ENCODE results near the gene IQCF2. TPM values are rescaled to one million over a fixed set of nuclear protein-coding genes. Genes with fewer than 3 reads are reported as not detected.

IQCF2 gene
- total and polyA plus RNA-seq, 2 of the 13 experiments (the other 11 are each of a cell fraction or from before 2014, with no cell fraction given), result not detected

GRCh38 chr3:51879937-51880336 is 18.5 kb downstream of the IQCF2 start (continued):
- no peak for TF ChIP-seq ZNF543 (CRISPR knock-in tag; IDR thresholded peaks at IDR 0.05)

DNA sequence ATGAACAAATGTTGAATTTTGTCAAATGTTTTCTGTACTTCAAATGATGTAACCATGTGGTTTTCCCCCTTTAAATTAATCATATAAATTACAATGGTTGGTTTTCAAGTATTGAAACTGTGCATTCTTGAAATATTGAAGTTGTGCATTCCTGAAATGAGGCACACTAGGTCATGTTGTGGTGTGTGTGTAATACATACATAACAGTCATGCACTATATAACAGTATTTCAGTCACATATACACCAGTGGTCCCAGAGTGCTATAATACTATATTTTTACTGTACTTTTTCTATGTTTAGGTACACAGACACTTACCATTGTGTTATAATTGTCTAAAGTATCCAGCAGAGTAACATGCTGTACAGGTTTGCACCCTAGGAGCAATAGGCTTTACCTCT is 25.0 kb downstream of the IQCF2 start:
- no peaks in the 10 kb centered on the region for H3K9me3 ChIP-seq (ENCODE audit: low read length)
- H3K36me3 ChIP-seq (replicated peaks in 1 of 2; ENCODE audit: control insufficient read depth in 1 of 2, insufficient read depth in 2 of 2, low read length in 2 of 2), result no peaks in the 10 kb centered on the region
- H3K27me3 ChIP-seq (ENCODE audit: control insufficient read depth in 1 of 2, insufficient read depth in 2 of 2, low read length in 2 of 2), result peaks cover 0 to 8% of the 10 kb centered on the region in 2 experiments; a peak in 2 of 5 replicates
- no peaks in the 10 kb centered on the region for H3K4me1 ChIP-seq (ENCODE audit: insufficient read depth, low read length)
- no peak overlapping the region for H3K27ac ChIP-seq (ENCODE audit: extremely low read length, insufficient read depth, low read length)
- in situ Hi-C loops (cut with HindIII; ENCODE audit: extremely low pct_ligation_motif_present, low pct_unique_long_range_greater_than_20kb), result no loop called here
- H3K4me2 ChIP-seq (ENCODE audit: low read depth, low read length), result no peak overlapping the region
- CTCF ChIA-PET (ENCODE audit: low intra/inter-chr PET ratio, low total read pairs), result no interaction called here
- FAIRE-seq (no peak), DNase-seq (ENCODE audit: low spot score) (no peak), ATAC-seq (no peak)
- no peak overlapping the region for H2AFZ ChIP-seq (ENCODE audit: low read length)
- H4K20me1 ChIP-seq (ENCODE audit: insufficient read depth, low read length), result no peaks in the 10 kb centered on the region
- H3K9ac ChIP-seq (ENCODE audit: insufficient read depth, low read depth, low read length), result no peak overlapping the region
- no peaks in the 10 kb centered on the region for H3K79me2 ChIP-seq (ENCODE audit: insufficient read depth, low read length)
- no peak overlapping the region for H3K4me3 ChIP-seq (replicated peaks in 1 of 3; ENCODE audit: insufficient read depth in 1 of 3, low read depth in 2 of 3, low read length in 3 of 3)
- BruUV-seq (replicated peaks), result no TSS peak
- intact Hi-C loops (cut with micrococcal nuclease; ENCODE audit: unreplicated experiment), result no loop called here
- POLR2A ChIA-PET, result no interaction called here
- TF ChIP-seq NR2F2 (IDR thresholded peaks at IDR 0.05; ENCODE audit: borderline replicate concordance, low read depth), result no peak
- TF ChIP-seq FLYWCH1 (CRISPR knock-in tag; IDR thresholded peaks at IDR 0.05), result no peak
- TF ChIP-seq, protein P1, sequence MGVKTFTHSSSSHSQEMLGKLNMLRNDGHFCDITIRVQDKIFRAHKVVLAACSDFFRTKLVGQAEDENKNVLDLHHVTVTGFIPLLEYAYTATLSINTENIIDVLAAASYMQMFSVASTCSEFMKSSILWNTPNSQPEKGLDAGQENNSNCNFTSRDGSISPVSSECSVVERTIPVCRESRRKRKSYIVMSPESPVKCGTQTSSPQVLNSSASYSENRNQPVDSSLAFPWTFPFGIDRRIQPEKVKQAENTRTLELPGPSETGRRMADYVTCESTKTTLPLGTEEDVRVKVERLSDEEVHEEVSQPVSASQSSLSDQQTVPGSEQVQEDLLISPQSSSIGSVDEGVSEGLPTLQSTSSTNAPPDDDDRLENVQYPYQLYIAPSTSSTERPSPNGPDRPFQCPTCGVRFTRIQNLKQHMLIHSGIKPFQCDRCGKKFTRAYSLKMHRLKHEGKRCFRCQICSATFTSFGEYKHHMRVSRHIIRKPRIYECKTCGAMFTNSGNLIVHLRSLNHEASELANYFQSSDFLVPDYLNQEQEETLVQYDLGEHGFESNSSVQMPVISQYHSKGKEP (CRISPR knock-in tag; IDR thresholded peaks at IDR 0.05), result no peak
- no peak for TF ChIP-seq ZNF318 (CRISPR knock-in tag; IDR thresholded peaks at IDR 0.05)
- TF ChIP-seq ZNF317 (CRISPR knock-in tag; IDR thresholded peaks at IDR 0.05), result no peak
- TF ChIP-seq EEA1 (CRISPR knock-in tag; IDR thresholded peaks at IDR 0.05; ENCODE audit: borderline replicate concordance), result no peak
- TF ChIP-seq PREB (CRISPR knock-in tag; IDR thresholded peaks at IDR 0.05), result no peak
- no peak for TF ChIP-seq POLR2AphosphoS5 (IDR thresholded peaks at IDR 0.05; ENCODE audit: low read depth, low read length)
- TF ChIP-seq, protein P2, sequence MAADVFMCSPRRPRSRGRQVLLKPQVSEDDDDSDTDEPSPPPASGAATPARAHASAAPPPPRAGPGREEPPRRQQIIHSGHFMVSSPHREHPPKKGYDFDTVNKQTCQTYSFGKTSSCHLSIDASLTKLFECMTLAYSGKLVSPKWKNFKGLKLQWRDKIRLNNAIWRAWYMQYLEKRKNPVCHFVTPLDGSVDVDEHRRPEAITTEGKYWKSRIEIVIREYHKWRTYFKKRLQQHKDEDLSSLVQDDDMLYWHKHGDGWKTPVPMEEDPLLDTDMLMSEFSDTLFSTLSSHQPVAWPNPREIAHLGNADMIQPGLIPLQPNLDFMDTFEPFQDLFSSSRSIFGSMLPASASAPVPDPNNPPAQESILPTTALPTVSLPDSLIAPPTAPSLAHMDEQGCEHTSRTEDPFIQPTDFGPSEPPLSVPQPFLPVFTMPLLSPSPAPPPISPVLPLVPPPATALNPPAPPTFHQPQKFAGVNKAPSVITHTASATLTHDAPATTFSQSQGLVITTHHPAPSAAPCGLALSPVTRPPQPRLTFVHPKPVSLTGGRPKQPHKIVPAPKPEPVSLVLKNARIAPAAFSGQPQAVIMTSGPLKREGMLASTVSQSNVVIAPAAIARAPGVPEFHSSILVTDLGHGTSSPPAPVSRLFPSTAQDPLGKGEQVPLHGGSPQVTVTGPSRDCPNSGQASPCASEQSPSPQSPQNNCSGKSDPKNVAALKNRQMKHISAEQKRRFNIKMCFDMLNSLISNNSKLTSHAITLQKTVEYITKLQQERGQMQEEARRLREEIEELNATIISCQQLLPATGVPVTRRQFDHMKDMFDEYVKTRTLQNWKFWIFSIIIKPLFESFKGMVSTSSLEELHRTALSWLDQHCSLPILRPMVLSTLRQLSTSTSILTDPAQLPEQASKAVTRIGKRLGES (CRISPR knock-in tag; IDR thresholded peaks at IDR 0.05; ENCODE audit: borderline replicate concordance), result no peak

Data from HepG2 (cell line).